GM21423 (cell line): Measurements from ENCODE around the gene TMEM63B.
"Not testable (repeated sequence)": the region's sequence is repeated elsewhere in the genome, so short reads cannot be mapped to it uniquely, and the experiment has no call there.

Source experiments
- ATAC-seq: cut with Tn5 transposase; IDR thresholded peaks from one replicate; pipeline ENCODE4 v1.9.1; 2021; ENCODE audit warnings: mild to moderate bottlenecking, moderate library complexity; ENCODE audit not compliant: unreplicated experiment

TMEM63B gene

DNA sequence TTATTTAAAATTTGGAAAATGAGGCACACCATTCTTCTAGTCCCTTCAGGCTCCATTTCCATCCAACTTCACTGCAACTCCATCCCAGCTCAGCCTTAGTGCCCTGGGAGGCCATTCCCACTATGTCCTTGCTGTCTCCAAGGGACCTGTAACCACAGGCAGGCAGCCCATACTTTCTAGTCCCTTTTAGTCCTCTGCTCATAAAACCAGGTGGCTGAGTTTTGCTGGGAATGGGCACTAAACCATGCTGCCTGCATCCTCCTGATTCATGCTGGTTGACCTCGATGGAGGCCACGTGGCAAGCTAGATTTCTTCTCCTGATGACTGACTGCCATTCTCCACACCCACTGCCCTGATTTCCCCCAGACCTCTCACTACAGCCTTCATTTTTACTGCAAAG, 61.9 kb downstream of the TMEM63B start:
- ATAC-seq, result no peak

DNA sequence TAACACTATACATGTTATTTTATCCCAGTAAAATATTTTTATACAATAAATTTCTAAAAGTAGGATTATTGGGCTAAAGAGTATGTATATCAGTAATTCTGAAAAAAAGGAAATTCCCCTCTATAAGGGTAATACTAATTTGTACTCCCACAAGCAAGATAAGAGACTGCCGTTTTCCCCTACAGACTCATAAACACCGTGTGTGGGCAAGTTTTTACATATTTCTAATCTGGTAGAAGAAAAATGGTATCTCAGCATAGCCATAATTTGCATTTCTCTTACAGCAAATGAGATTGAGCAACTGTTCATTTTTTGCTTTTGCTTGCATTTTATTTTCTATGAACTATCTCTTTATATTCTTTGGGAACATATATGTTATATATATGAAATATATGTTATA, 63.4 kb downstream of the TMEM63B start:
- no peak for ATAC-seq

DNA sequence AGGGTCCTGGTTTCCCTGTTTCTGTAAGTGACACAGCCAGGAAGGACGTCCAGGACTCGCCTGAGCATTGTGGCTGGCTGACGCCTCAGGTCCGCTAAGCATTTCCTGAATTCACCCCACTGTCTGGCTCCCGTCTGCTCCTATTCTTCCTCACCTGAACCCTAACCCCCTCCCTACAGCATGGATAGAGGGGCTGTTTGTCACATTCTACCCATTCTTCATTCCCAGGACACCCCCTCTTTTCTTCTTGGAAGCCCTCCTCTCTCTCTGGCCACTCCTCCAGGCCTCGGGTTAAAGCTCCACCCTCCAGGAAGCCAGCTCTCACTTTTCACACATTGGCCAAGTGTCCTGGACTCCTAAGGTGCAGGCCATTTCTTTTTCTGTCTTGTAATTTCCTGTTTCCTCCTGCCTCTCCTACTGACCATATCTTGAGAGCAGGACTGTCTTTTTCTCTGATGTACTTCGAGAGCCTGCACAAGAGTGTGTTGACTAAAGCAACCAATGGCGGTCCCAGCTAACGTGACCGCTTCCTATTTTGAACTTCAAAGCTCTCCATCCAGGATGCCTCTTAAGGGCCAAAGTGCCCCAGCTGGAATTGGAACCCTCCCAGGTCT, 65.2 kb downstream of the TMEM63B start:
- ATAC-seq, result no peak

DNA sequence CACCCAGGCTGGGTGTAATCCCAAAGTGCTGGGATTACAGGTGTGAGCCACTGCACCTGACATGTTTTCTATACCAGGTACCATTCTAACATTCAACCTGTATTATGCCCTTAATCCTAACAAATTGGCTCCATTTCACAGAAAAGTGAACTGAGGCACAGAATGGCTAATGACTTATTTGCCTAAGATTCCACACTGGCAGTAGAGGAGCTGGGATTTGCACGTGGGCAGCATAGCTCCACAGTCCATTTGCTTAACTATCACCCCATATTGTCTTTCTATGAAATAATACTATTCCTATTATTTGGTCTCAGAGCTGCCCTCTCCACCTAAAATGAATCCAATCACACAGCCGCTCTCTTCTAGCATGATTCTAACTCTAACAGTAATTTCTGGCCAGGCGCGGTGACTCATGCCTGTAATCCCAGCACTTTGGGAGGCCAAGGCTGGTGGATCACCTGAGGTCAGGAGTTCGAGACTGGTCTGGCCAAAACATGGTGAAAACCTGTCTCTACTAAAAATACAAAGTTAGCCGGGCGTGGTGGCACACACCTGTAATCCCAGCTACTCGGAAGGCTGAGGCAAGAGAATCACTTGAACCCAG, 66.1 kb downstream of the TMEM63B start:
- ATAC-seq, result no peak

DNA sequence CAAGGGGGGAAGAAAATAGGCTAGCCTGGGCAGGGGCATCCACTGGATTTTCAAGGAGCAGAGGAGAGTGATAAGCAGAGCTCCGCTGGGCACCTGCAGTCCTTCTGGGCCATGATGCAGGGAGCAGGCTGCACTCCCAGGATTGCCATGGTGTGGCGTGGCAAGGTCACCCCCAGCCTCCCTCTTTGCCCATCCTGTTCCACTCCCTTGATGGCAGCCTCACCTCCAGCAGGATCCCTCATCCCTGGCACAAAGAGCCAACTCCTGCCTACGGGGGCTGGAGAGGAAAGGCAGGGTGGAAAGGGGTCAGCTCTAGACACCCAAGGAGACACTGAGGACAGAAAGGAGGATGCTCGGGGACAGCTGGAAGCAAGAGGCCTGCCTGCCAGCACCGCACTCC, 67.0 kb downstream of the TMEM63B start:
- no peak for ATAC-seq

DNA sequence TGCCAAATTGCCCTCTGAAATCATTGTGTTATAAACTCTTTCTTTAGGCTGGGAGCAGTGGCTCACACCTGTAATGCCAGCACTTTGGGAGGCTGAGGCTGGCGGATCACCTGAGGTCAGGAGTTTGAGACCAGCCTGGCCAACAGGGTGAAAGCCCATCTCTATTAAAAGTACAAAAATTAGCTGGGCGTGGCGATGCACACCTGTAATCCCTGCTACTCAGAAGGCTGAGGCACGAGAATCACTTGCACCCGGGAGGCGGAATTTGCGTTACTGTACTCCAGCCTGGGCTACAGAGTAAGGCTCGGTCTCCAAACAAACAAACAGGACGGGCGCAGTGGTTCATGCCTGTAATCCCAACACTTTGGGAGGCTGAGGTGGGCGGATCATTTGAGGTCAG, 69.0 kb downstream of the TMEM63B start:
- ATAC-seq, result not testable (repeated sequence)

DNA sequence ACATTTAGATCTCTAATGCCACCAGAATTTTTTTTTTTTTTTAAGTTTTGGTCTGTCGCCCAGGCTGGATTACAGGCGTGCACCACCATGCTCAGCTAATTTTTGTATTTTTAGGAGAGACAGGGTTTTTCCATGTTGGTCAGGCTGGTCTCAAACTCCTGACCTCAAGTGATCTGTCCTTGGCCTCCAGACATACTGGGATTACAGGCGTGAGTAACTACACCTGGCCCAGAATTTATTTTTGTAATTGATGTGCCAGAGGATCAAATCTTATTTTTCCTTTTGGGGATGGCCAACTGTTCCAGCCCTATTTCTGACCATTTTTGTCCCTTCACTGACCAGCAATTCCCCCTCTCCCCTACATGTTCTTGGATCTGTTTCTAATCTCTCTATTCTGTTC, 71.3 kb downstream of the TMEM63B start:
- no peak for ATAC-seq

DNA sequence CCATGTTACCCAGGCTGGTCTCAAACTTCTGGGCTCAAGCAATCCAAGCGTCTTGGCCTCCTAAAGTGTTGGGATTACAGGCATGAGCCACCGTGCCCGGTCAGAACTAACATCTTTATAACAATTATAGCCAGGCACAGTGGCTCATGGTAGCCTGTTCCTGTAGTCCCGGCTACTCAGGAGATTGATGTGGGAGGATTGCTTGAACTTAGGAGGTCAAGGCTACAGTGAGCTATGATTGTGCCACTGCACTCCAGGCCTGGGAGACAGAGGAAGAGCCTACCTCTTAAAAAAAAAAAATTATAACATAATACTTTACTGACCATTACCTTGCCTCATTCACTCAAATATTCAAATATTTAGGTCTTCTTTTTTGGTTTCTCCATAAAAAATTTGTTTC, 72.5 kb downstream of the TMEM63B start:
- no peak for ATAC-seq

DNA sequence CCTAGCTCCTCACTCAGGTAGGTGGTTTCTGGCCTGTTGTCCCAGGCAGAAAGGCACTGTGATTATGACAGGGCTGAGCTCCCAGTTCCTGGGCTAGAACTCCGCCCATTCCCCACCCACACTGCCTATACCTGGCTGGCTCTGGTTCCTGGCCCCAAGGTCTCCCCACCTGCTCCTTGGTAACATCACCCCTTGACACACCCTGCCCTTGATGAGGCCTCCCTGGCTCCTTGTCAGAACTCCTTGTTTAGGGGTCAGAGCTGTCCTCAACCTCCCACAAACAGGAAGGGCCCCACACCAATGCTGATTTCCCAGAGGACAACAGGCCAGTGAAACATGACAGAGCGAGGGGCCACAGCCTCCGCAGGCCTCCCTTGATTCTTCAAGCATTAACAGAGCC, 73.8 kb downstream of the TMEM63B start:
- ATAC-seq, result no peak

DNA sequence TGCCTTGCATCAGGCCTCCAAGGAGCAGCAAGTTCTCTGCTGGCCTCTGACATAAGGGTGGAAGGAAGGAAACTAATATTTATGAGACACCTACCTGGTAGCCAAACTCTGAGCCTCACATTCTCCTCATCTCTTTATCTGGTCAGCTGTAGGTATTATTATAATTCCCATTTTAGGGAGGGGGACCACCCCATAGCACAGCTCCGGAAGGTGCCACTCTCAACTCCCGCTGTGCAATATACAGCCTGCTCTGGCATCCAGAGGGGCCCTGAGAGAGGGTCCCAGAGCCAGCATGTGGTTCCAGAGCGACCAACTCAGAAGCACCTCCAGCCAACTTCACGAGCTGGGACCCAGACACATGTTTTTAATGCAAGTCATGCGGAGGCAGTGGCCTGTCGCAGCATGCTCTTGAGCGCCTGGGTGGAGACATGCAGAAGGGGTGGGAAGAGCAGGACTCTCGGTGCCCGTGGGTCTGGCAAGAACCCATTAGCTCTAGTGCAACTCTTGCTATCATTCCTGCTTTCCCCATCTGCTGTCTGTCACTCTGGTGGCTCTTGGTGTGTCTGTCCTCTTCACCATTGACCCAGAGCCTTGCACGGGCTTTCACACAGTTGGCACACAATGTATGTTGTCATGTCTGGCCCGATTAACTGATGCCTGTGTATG, 74.4 kb downstream of the TMEM63B start:
- no peak for ATAC-seq

DNA sequence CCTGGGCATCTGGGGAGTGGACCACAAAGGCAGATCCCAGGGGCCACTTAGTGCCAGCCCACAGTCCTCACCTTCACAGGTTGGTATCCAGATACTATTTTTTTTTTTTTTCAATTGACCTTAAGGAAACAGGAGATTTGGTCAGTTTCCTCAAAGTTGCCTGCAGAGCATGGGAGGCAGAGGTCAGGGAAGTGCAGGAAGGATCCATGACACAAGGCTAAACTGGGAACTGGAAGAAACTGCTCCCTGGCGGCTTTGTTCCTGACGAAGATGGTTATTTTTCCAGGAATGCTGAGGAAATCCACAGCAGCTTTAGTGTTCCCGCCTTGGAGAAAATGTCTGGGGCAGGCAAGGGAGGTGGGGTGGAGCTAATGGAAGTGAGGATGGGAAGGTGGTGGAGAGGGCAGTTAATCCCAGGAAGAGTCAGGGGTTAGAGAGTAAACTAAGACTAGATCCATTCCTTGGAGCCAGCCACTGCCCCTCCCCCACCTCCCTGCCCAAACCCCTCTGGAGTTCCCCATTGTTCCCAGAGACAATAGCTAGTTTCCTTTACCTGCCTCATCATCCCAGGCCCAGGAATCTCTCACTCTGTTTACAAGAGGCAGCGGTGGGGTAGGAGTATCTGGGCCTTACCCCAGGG, 75.1 kb downstream of the TMEM63B start:
- no peak for ATAC-seq

DNA sequence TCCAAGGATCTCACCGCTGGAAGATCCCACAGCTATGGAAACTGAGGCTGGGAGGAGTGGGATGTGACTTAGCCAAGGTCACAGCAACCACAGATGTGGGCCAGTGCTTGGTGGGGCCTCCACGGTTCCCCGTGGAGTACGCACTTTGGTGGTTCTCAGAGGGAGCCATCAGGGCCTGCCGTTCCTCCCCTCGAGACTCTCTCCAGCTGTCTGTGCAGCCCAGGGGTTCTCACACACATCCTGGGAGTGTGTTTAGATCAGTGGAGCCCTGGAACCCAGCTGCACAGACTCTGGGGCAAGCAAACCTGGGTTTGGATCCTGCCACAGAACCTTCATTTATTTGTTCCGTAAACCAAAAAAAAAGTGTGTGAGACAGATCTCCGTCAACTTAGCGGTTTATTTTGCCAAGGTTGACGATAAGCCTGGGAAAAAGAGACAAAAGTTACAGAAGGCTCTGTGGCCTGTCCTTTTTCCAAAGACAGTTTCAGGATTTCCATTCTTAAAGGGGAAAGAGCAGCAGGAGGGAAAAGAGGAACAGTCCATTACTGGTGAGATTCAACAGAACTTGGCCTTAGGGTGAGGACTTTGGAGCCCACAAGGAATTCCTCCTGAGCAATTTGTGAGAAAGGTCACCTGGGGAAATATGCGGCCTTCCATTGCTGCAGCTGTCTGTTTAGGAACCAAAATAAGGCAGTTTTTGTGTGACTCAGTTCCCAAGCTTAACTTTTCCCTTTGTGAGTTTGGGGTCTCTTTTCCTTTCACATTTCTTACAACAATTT, 75.8 kb downstream of the TMEM63B start:
- ATAC-seq, result no peak

DNA sequence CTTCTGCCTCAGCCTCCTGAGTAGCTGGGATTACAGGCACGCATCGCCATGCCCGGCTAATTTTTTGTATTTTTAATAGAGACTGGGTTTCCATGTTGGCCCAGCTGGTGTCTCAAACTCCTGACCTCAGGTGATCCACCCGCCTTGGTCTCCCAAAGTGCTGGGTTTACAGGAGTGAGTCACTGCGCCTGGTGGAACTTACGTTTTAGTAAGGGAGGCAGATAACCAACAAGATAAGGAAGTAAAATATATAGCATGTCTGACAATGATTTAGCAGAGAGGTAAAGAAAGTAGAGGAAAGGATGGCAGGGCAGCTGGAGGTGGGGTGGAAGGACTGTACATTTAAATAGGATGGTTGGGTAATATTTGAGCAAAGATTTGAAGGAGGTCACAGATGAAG, 76.6 kb downstream of the TMEM63B start:
- ATAC-seq, result no peak
